Left lobe of liver (tissue), 2 donors: ENCODE measurements around the gene SPTB. TPM values are rescaled to one million over a fixed set of nuclear protein-coding genes. Genes with fewer than 3 reads are reported as not detected.

Source experiments
- ATAC-seq: fragments of 200-7000 bp; cut with Tn5 transposase; one replicate; pipeline ENCODE4 v1.9.1; 2020; ENCODE audit warnings: mild to moderate bottlenecking, moderate library complexity
- DNase-seq: peaks from one replicate; pipeline ENCODE4 v3.0.0-alpha.2; 2020; ENCODE audit warnings: low spot score
- total RNA-seq: library from RNA; stranded (reverse); gene quantifications from one replicate; pipeline ENCODE4 v1.2.1, GENCODE V29; 2021
- donor health status: DM: no; HTN: no; CAD: no; lungs with moderate emphysema.
- donor health status: DM: no; HTN: yes; CAD: no.

Gene SPTB
- total RNA-seq, 1 donor from 2014 or later: 0.35 TPM

DNA sequence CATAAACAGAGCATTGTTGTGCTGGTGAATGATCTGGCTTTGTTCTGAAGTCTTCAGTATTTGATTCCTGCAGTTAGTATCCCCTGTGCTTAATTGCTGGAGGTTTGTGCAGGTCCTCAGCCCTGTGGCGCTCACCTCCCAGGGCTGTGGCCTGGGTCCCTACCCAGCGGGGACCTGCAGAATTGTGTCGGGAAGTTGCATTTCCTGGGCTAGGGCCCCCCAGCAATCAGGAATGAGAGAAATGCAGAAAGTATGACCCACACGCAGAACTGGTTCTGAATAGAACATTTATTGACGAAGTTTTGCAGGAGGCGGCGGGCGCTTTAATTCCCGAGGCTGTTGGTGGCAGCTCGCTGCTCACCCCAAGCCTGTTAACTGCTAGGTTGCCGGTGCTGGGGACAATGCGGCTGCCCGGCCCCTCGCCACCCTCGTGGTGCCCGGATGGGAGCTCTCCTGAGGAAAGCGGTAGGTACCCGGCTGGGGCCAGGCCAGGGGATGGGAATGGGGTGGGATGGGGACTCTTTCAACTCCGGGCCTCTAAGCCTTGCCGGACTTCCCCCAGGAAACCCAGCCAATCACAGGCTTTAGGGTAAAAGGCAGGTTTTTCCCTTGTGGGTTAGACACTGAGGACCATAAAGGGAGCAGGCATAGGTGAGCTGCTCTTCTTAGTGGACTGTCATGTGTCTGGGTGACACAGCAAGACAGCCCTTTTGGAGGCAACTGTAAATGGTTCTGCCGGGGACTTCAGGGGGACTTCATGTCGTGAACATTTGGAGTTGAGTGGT lies 163.9 kb downstream of the SPTB start:
- no peak for DNase-seq
- ATAC-seq: peak; percentile 6

- DNase-seq (no peak), ATAC-seq (no peak)
Measured at GRCh38 chr14:64715146-64715627, 164.5 kb downstream of the SPTB start.

- ATAC-seq (no peak), DNase-seq (no peak)
Measured at GRCh38 chr14:64714432-64715025, 165.2 kb downstream of the SPTB start.

DNA sequence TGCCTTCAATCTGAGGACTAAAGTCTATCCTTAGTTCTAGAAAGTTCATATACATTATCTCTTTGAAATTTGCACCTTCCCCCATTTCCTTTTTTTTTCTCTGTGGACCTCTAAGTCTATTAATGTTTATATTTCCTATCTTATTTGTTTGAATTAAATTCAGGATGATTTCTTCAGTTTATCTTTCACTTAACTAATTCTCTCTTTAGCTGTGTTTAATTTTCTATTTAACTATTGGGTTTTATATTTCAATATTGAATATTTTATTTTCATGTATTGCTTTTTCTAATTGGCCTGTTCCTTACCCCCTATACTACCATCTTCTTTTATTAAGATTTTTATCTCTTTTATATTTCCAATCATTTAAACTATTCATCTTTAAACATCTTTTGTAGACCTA lies 166.0 kb downstream of the SPTB start:
- ATAC-seq (no peak), DNase-seq (no peak)

DNA sequence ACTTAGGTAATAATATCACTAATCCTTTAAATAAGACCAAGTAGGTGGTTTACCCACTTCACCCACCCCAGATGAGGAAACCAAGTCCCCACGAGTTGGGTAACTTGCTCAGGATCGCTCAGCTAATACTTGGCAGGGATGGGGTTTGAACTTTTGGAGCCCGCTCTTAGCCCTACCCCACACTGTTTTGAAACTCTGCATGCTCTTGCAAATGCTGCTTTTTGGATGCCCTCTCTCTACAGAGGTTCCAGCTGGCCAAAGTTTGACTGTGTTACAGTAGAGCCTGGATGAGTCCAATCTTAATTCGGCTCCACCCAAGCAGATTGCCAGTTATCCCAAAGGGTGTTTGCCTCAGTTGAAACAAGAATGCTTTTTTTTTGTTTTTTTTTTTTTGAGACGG lies 168.7 kb downstream of the SPTB start:
- ATAC-seq: peak; percentile 73
- peak; percentile 90 for DNase-seq

DNA sequence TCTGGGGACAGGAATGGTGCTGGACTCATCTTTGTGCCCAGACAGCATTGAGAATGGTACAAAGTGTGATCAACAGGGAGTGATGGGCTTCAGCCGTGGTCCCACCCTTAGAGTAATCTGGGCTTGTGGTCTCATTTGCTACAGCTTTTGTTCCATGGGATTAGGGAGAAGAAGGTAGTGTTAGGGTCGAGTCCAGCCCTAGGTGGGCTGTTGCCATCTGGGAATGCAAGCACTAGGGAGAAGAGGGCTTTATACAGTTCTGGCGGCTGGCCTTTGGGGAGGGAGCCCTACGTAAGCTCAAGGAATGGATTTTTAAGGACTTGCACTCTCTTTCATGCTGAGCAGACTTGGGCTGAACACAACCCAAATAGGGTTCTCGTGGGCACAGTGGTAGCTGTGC lies 170.6 kb downstream of the SPTB start:
- no peak for ATAC-seq
- DNase-seq: no peak

GRCh38 chr14:64708148-64709004 lies 171.3 kb downstream of the SPTB start:
- no peak for ATAC-seq
- DNase-seq: no peak

- ATAC-seq: peak; percentile 3
Measured at GRCh38 chr14:64707661-64708060, 172.0 kb downstream of the SPTB start.

GRCh38 chr14:64706593-64707193 lies 173.0 kb downstream of the SPTB start:
- ATAC-seq (peak; percentile 64), DNase-seq (peak; percentile 87)

More at GRCh38 chr14:64707661-64708060, 172.0 kb downstream of the SPTB start:
- DNase-seq: peak; percentile 62

- DNase-seq (no peak), ATAC-seq (no peak)
Measured at GRCh38 chr14:64706119-64706592, 173.6 kb downstream of the SPTB start.

GRCh38 chr14:64705381-64706118 lies 174.2 kb downstream of the SPTB start:
- DNase-seq: peak; percentile 63
- ATAC-seq: peak; percentile 31

DNA sequence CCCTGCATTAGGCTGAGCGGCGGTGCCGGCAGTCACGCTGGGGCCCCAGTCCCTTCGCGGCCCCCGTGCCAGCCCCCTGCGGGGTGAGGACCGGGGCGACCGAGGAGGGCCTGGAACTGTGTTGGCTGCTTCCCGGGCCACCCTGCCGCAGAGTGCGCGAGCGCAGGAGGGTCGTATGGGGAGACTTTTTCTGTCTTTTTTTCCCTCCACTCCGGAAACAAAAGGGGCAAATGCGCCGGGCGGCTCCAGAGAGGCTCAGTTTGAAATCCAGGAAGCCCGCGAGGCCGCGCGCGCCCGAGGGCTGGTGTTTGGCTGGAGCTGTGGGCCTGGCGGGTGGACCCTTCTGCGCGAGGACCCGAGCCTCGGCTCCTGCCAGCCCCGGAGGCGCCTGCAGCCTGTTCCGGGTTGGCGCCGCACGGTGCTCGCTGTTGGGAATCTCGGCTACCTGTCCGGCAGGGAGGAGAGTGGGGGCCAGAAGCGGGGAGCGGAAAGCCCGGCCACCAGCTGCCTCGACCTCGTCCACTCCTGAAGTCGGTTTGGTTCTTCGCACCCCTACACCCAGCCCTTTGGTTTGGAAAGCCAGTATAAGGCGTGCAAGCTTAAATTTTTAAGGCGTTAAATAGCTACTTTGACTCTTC lies 174.8 kb downstream of the SPTB start:
- peak; percentile 59 for DNase-seq

DNA sequence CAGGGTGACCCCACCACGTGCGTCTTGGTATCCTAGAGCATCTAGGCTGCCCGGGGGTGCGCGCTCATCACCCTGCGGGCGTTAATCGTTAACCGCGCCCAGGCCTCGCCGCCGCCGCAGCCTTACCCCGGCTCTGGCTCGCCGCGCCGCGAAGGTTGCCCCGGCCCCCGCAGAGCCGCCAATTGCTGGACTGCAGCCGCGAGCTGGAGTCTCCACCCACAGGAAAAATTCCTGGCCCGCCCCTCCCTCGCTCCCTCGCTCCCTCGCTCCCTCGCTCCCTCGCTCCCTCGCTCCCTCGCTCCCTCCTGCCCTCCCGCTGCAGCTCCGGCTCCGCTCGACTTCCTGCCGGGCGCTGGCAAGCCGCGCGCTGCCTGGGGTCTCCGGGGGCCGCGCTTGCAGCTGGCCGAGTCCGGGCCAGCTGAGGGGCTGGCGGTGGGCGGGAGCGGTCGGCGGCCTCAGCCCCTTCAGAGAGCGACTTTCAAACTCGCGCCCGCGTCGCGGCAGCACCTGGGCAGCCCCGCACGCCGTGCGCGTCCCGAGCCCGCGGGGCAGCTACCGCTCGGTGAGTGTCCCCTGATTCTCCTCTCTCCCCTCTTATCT lies 175.5 kb downstream of the SPTB start, which contains the start of gene PLEKHG3:
Gene PLEKHG3 (plus strand): TSS at position 282 of the 600 bp plus-strand sequence. CDS start 23,208 bp downstream, outside the sequence.
- ATAC-seq: peak; percentile 78
- peak; percentile 92 for DNase-seq

More for the DNA sequence above, 174.8 kb downstream of the SPTB start:
- peak; percentile 27 for ATAC-seq

DNA sequence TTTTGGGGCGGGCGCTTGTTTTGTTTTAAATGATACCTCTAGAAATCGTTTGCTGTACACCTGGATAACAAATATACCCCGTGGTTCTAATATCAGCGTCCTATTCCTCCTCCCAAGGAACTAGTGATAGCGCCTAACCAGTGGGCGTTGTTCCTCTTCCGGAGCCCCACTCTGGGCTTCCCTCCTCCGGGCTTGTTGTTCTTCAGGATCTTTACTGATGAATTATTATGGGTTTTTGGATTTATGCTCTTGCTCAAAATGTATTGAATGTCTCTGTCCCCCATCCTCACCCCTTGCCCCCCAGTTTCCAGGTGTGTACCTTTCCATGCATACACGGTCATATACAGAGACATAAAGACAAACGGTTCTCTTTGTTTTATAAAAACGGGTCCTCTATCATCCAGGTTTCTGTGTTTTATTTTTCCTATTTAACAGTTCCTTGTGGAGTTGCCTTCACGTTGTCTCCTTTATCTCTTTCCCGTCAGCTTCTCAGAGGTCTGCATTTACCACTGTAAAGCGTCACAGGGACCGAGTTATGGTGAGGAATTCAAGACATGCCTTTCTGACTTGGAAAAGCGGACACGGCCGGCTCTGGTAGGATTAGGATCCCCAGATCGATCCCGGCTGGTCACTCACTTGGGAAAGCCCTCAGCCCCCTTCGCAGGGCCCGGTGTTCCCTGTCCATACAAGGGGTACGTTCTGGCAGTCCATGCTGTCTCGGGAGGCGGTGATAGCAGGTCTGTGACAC lies 176.1 kb downstream of the SPTB start:
- ATAC-seq (no peak), DNase-seq (no peak)

- ATAC-seq (no peak), DNase-seq (no peak)
Measured at GRCh38 chr14:64702493-64703394, 177.0 kb downstream of the SPTB start.

GRCh38 chr14:64701660-64702059 lies 178.0 kb downstream of the SPTB start:
- DNase-seq: no peak
- no peak for ATAC-seq

DNA sequence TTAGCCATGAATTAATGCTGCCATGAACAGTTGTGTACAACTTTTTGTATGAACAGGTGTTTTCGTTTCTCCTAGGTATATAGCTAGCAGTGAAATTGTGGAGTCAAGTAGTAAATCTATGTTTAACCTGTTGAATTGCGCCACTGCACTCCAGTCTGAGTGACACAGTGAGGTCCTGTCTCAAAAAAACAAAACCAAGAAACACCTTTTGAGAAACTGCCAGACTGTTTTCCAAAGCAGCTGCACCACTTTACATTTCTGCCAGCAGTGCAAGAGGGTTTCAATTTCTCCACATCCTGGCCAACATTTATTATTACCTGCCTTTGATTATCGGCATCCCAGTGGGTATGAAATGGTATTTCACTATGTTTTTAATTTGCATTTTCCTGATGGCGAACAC lies 178.8 kb downstream of the SPTB start:
- DNase-seq (no peak), ATAC-seq (no peak)
